Hematopoietic multipotent progenitor cell treated with erythropoietin and hydrocortisone succinate and interleukin-3 and kit ligand, for 4 days (in vitro differentiated cells): Measurements from ENCODE around the gene TAF4.
A peak's percentile ranks its signal among the peaks of the same experiment; 100 is the strongest.

Experiments
- DNase-seq: peaks from one replicate; pipeline ENCODE4 v3.0.0-alpha.2; 2015

Gene TAF4

DNA sequence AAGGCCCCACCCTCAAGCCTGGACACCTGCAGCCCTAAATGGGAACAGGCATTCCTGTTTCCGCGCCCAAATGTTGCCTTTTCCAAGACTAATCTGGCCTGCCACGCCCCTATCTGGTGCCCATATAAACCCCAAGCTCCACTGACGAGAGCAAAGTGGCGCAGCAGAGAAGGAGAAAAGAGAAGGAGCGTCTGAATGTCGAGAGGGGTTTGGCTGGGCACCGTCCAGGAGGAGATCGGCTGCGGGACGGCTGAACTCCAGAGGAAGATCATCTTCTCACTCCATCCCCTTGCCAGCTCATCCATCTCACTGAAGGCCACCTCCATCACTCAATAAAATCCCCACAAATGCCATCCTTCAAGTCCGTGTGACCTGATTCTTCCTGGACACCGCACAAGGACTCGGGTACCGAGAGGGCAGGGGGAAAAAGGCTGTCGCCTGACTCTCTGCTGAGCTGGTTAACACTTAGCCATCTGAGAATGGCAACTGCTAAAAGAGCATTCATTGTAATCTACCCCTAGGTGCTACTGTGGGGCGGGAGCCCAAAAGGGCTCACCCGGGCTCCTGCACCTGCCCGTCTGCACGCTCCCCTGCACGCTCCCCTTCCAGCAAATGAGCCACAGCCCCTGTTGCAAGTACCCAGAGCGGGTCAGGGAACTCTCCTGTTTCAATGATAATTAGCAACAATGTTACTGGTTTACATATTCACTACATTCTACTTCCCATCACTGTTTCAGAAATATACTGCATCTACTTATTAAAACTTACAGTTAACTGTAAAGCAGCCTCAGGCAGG is 23.5 kb downstream of the TAF4 start:
- DNase-seq = no peak

DNA sequence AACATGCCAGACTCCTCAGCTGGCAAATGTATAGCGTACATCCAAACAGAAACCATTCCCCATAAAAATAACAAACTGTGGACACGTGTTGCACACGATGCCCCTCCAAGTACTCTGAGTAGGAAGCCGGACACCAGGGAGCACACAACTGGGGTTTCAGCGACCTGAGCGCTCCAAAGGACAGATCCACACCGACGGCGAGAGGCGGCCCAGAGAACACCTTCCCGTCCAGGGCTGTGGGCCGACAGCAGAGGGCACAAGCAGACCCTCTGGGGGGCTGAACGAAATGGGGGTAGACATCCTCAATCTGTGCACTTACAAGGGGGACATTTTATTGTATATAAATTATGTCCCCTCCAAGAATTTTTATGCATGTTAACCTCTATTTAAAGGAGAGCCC is 24.7 kb downstream of the TAF4 start:
- DNase-seq = no peak

DNA sequence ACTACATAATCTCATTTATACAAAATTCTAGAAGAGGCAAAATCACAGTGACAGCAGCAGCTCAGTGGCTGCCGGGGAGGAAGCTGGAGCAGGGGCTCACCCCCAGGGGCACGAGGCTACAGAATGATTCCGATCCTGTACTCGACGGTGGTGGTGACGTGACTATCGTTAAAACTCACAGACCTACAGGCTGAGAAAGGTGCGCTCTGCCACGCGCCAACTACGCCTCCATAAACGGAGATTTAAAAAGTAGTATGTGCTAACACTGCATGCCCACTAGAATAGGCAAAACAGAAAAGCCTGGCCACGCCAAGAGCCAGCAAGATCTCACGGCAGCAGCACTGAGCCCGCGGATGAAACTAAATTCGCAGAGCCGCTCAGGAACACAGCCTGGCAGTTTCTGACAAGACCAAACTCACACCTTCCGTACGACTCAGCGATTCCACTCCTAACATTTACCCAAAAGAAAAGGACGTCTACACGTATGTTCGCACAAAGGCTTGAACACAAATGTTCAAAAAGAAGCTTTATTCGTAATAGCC is 25.2 kb downstream of the TAF4 start:
- no peak for DNase-seq

- no peak for DNase-seq
These were observed 25.9 kb downstream of the TAF4 start for GRCh38 chr20:62039738-62040137.

DNA sequence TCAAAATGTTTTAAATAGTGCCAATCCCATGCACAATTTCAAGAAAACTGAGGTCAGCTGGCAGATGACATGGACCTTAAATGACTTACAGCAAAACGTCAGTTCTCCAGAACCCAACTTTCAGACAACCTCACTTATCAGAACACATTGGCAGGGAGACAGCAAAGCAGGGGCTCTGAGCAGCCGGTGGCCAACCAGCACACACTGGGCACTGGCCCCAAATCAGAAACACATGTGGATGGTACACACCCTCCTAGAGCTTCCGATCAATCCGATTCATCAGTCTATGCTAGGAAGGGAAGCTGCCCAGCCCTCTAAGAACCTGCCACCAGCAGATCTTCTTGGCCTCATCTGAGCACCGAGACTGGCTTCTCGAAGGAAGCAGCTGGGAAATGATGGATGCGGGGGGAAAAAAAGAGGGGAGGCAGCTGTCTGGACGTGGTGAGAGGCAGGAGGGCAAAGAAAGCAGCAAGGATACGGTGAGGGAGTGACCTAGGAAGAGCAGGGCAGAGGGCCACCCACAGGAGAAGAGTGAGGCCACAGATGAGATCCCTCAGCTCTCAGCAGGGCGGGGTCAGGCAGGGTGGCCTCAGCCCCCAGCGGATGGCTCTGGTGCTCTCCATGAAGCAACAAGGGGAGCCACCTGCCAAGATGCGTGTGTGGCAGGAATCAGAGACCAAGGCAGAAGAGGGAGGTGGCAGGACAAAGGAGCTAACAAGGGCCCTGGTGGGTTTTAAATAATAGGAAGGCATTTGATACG is 32.9 kb downstream of the TAF4 start:
- peak; percentile 29 for DNase-seq

DNA sequence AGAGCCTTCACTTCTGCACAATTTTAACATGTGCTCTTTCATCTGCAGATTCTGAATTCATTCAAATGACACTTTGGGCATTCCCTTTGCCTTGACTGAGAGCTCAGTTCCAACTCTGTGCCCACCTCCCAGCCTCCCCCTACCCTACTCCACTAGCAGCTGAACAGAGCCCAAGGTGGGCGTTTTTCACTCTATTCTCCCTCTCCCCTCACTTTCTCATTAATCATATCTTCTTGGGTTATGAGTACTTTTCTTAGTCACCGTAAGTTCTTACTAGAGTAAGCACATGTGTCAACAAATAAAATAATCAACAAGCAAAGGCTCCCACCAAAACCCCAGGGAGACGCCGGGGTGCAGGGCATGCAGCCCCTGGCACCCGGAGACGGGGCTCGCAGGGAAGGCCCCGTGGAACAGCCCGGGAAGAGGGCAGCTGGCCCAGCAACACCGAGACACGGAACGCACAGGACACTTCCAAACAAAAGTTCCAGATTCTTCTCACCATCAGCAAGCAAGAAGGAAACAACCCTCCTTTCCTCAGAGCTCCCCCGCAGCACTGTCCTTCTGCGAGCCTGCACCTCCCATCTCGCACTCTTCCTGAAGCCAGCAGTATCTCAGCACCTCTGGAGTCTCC is 34.1 kb downstream of the TAF4 start:
- DNase-seq = no peak

DNA sequence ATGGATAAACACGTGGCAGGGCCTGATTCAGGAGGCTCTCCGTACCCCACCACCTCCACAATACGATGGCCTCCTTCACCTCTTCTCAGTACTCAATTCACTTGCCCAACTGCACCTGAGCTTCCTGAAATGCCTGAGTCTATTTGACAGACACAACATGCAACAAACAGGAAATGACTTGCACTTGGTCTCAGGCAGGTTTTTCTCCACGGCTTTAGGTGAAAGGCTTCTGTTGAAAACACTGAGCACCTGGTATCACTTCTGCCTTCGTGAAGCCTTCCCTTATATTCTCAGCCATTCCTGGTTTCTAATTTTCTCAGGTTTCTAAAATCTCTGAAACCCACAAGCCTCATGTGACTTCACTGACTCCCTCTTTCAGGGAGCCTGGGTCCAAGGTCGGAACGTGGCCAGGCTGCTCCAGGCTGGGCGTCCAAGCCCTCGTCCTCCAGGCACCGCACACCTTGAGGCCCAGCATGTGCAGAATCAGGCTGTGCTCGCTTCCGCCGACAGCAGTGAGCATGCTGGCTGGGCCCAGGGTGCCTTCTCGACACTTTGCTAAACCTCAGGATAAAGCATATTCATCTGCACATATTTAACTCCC is 34.7 kb downstream of the TAF4 start:
- peak; percentile 40 for DNase-seq

DNA sequence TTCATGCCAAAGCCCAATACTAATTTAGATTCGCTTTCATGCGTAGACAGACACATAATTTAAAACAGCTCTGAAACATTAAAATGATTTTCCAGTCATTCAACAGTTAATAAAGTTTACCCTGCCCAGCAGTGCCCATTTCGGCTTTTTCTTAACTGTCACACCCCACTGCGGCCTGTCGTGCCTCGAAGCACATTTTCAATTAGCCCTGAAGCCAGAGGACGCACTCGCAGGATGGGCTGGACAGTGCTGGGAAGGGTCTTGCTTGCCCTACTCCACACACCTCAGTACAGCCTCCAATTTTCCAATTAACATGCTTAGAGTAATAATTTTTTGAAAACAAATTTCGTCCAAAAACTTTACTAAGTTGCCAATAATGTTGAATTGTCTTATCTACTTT is 35.3 kb downstream of the TAF4 start:
- no peak for DNase-seq

GRCh38 chr20:62029949-62030348 is 35.7 kb downstream of the TAF4 start:
- no peak for DNase-seq

DNA sequence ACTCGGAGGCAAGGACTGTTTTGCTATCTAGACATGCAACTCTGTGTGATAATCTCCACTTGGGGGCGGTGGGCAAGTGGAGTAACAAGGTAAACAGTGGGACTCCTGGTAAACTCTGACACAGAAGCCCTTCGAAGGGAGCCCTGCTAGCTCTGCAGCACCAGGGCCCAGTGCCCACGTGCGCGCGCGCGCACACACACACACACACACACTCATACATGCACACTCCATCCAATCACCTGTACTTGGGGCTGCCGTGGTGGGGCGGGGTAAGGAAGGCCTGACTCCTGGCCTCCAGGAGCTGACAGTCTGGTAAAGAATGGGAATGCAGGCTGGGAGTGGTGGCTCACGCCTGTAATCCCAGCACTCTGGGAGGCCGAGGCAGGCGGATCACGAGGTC is 36.4 kb downstream of the TAF4 start:
- DNase-seq = no peak

GRCh38 chr20:62028384-62028783 is 37.3 kb downstream of the TAF4 start:
- no peak for DNase-seq

GRCh38 chr20:62027698-62028321 is 37.9 kb downstream of the TAF4 start:
- DNase-seq = no peak

DNA sequence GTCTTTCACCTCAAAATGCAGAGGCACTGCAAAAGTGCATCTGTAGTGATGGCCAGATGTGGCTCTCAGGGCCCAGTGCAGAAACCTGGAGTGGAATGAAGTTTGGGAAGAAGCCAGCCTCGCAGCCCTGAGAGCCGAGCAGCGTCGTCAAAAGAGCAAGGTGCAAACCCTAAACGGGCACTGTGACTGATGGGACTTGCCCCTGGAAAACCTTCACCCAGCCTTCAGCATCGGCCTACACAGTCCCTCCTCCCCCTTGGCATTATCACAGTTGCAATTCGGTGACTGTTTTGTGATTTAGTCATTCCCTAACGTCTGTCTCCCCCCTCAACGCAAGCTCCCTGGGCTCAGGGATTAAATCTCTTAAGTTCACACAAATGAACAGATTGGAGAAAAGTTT is 38.6 kb downstream of the TAF4 start:
- DNase-seq = no peak

- DNase-seq = no peak
These were observed 39.2 kb downstream of the TAF4 start for GRCh38 chr20:62026564-62026856.

GRCh38 chr20:62025832-62026563 is 39.7 kb downstream of the TAF4 start:
- peak; percentile 89 for DNase-seq

GRCh38 chr20:62025394-62025793 is 40.3 kb downstream of the TAF4 start:
- peak; percentile 73 for DNase-seq

- DNase-seq = no peak
These were observed 41.7 kb downstream of the TAF4 start for GRCh38 chr20:62023935-62024334.

DNA sequence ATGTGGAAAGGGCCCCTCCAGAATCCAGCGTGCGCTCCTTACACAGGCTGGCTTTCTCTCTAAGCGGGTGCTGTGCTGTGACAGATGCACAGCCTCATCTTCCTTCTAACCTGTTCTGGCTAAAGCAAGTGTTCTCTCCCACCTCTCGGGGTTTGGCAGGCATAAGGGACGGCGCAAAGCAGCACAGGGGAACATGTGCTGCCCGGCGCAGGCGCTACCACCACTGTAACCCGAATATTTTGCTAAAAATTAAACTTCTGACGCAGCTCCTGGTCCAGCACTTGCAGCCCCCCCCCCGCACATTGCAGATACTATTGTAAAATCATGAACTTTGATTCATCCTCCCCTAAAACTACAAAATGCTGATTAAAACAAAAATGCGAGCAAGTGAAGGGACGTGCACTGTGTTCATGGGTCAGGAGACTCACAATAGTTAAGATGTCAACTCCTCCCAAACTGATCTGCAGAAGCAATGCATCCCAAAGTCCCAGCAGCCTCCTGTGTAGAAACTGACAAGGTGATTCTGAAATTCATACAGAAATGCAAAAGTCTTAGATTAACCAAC is 43.0 kb downstream of the TAF4 start:
- no peak for DNase-seq

- no peak for DNase-seq
These were observed 43.8 kb downstream of the TAF4 start for GRCh38 chr20:62021793-62022385.

- no peak for DNase-seq
These were observed 44.6 kb downstream of the TAF4 start for GRCh38 chr20:62020935-62021701.
